Activated CD4-positive, alpha-beta memory T cell treated with anti-CD3 and anti-CD28 coated beads, Interleukin-2, amount 10 ng/mL, durations not matched to agents 7 days and 5 days (primary cell): ENCODE measurements around the gene ALDH7A1. TPM values are rescaled to one million over a fixed set of nuclear protein-coding genes. Genes with fewer than 3 reads are reported as not detected.
"Not testable (repeated sequence)": the region's sequence is repeated elsewhere in the genome, so short reads cannot be mapped to it uniquely, and the experiment has no call there.

ENCODE experiments used
- CTCF ChIA-PET: fragments of 350-600 bp; sonication (Branson Sonifier 250); formaldehyde crosslinking; loops from one replicate; lab custom pipeline; 2021; ENCODE audit warnings: antibody characterized with exemption, inconsistent platforms; lab: Charles Lee
- POLR2A ChIA-PET: fragments of 350-600 bp; sonication (Branson Sonifier 250); formaldehyde crosslinking; loops from one replicate; lab custom pipeline; 2021; ENCODE audit warnings: antibody characterized with exemption; lab: Charles Lee
- DNase-seq: peaks from one replicate; pipeline ENCODE4 v3.0.0-alpha.2; 2020
- H3K27ac Mint-ChIP-seq: one replicate; pipeline ENCODE4 v1.8.0; 2021; ENCODE audit warnings: mild to moderate bottlenecking, mixed read lengths
- H3K27me3 Mint-ChIP-seq: one replicate; pipeline ENCODE4 v1.8.0; 2021; ENCODE audit warnings: mixed read lengths
- H3K36me3 Mint-ChIP-seq: one replicate; pipeline ENCODE4 v1.8.0; 2021; ENCODE audit warnings: low read depth, mixed read lengths
- H3K4me1 Mint-ChIP-seq: one replicate; pipeline ENCODE4 v1.8.0; 2021; ENCODE audit warnings: mixed read lengths
- H3K4me3 Mint-ChIP-seq: one replicate; pipeline ENCODE4 v1.8.0; 2021; ENCODE audit warnings: mild to moderate bottlenecking, mixed read lengths
- H3K9me3 Mint-ChIP-seq: one replicate; pipeline ENCODE4 v1.8.0; 2021; ENCODE audit warnings: mixed read lengths
- total RNA-seq, 2 experiments: library from RNA; stranded (reverse); gene quantifications; one replicate each; pipeline ENCODE4 v1.2.3, GENCODE V29; 2021

Gene ALDH7A1
- total RNA-seq, 2 experiments from 2014 or later: 0.71 to 1.0 TPM

DNA sequence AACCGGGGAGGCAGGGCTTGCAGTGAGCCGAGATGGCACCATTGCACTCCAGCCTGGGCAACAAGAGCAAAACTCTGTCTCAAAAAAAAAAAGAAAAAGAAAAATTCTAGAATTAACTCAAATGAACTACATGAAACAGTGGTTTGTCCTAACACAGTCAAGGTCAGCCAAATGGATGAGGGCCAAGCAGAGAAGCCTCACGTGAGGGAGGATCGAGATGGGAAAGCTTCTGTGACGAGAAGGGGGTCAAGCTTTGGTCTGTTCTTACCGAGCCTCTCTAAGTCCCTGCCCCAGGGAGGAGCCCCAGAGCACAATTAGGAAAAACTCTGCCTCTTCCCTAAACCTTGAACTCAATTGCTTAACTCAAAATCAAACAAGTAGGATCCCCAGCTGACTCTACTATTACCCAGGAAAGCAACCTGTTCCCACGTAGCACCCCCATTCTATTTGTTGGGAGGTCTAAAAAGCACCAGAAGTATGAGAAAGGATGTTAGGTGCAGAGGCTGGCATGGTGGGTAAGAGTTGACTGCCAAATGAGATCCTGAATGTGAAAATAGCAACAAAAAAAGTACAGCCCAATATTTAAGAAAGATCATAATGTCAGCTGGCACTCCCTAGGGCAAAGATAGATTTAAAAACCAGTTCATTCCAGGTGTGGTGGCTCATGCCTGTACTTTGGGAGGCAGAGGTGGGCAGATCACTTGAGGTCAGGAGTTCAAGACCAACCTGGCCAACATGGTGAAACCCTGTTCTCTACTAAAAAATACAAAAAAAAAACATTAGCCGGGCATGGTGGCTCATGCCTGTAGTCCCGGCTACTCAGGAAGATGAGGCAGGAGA, 7.2 kb downstream of the ALDH7A1 start:
- CTCF ChIA-PET: no interaction called here
- DNase-seq: no peak
- H3K27me3 Mint-ChIP-seq: peaks cover 11% of the 10 kb centered on the region
- no peaks in the 10 kb centered on the region for H3K9me3 Mint-ChIP-seq
- no peaks in the 10 kb centered on the region for H3K36me3 Mint-ChIP-seq
- POLR2A ChIA-PET: no interaction called here
- H3K4me3 Mint-ChIP-seq: no peak overlapping the region
- H3K4me1 Mint-ChIP-seq: no peaks in the 10 kb centered on the region
- H3K27ac Mint-ChIP-seq: no peak overlapping the region

- peaks cover 9% of the 10 kb centered on the region for H3K27me3 Mint-ChIP-seq
- DNase-seq: no peak
- no peaks in the 10 kb centered on the region for H3K36me3 Mint-ChIP-seq
- H3K4me1 Mint-ChIP-seq: no peaks in the 10 kb centered on the region
- no peak overlapping the region for H3K27ac Mint-ChIP-seq
- ChIA-PET POLR2A (no interaction called here), CTCF (no interaction called here)
- H3K9me3 Mint-ChIP-seq: no peaks in the 10 kb centered on the region
- no peak overlapping the region for H3K4me3 Mint-ChIP-seq
These were observed 11.3 kb downstream of the ALDH7A1 start for GRCh38 chr5:126583761-126584160.

DNA sequence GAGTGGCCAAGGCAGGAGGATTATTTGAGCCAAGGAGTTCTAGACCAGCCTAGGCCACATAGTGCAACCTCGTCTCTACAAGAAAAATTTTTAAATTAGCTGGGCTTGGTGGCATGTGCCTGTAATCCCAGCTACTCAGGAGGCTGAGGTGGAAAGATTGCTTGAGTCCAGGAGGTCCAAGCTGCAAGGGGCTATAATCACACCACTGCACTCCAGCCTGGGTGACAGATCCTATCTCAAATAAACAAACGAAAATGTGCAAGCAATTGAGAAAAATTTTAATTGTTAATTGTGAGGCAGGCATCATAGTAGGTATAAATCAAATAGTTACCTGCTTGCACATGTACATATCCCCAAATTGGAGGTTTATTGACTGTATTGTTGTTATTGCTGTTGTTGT, 15.3 kb downstream of the ALDH7A1 start:
- ChIA-PET POLR2A (no interaction called here), CTCF (interaction anchor here (1.4 kb wide), 1 partner anchor 21 kb away, joined by 6 read pairs; the partner anchor contains the start of gene PHAX)
- DNase-seq: no peak
- H3K27ac Mint-ChIP-seq: no peak overlapping the region
- peaks cover 2% of the 10 kb centered on the region for H3K27me3 Mint-ChIP-seq
- H3K36me3 Mint-ChIP-seq: no peaks in the 10 kb centered on the region
- no peak overlapping the region for H3K4me3 Mint-ChIP-seq
- no peaks in the 10 kb centered on the region for H3K9me3 Mint-ChIP-seq
- H3K4me1 Mint-ChIP-seq: no peaks in the 10 kb centered on the region

DNA sequence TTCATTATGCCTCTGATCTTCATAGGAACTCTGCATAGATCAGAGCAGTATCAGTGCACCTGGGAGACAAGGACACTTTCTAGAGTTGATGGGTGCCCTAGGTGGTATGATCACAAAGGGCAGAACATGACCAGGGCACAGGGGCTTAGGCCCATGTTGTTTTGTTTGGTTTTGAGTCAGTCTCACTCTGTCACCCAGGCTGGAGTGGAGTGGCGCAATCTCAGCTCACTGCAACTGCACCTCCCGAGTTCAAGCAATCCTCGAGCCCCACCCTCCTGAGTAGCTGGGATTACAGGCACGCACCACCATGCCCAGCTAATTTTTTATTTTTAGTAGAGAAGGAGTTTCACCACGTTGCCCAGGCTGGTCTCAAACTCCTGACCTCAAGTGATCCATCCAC, 17.6 kb downstream of the ALDH7A1 start:
- H3K27me3 Mint-ChIP-seq: no peaks in the 10 kb centered on the region
- no peak overlapping the region for H3K27ac Mint-ChIP-seq
- H3K4me1 Mint-ChIP-seq: no peaks in the 10 kb centered on the region
- CTCF ChIA-PET: no interaction called here
- H3K36me3 Mint-ChIP-seq: no peaks in the 10 kb centered on the region
- DNase-seq: no peak
- no peak overlapping the region for H3K4me3 Mint-ChIP-seq
- H3K9me3 Mint-ChIP-seq: no peaks in the 10 kb centered on the region
- POLR2A ChIA-PET: no interaction called here

DNA sequence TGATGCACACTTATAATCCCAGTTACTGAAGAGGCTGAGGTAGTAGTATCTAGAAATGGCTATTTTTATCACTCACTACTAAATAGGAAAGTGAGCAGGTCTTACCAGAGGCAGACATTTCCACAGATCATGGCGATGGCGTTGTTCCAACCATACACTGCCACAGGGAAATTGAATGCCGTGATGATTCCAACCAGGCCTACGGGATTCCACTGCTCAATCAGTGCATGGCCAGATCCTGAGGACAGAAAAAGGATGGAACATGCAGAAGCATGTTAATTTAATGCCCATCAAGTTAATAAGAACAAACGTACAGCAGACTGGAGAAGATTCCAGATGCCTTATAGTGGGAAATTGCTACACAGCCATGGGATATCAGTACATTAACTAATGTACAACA, 18.0 kb downstream of the ALDH7A1 start:
- Mint-ChIP-seq H3K27ac (no peak overlapping the region), H3K4me3 (no peak overlapping the region), H3K27me3 (peaks cover 2% of the 10 kb centered on the region), H3K9me3 (no peaks in the 10 kb centered on the region), H3K36me3 (no peaks in the 10 kb centered on the region), H3K4me1 (no peaks in the 10 kb centered on the region)
- ChIA-PET CTCF (no interaction called here), POLR2A (no interaction called here)
- DNase-seq: no peak

- ChIA-PET CTCF (interaction anchor here (1.1 kb wide), 1 partner anchor 236 kb away, joined by 3 read pairs; no protein-coding TSS in a partner anchor), POLR2A (no interaction called here)
- Mint-ChIP-seq H3K4me3 (no peak overlapping the region), H3K27me3 (peaks cover 2% of the 10 kb centered on the region), H3K27ac (no peak overlapping the region), H3K9me3 (no peaks in the 10 kb centered on the region), H3K4me1 (no peaks in the 10 kb centered on the region), H3K36me3 (no peaks in the 10 kb centered on the region)
- no peak for DNase-seq
These were observed 19.4 kb downstream of the ALDH7A1 start for GRCh38 chr5:126575644-126576043.

DNA sequence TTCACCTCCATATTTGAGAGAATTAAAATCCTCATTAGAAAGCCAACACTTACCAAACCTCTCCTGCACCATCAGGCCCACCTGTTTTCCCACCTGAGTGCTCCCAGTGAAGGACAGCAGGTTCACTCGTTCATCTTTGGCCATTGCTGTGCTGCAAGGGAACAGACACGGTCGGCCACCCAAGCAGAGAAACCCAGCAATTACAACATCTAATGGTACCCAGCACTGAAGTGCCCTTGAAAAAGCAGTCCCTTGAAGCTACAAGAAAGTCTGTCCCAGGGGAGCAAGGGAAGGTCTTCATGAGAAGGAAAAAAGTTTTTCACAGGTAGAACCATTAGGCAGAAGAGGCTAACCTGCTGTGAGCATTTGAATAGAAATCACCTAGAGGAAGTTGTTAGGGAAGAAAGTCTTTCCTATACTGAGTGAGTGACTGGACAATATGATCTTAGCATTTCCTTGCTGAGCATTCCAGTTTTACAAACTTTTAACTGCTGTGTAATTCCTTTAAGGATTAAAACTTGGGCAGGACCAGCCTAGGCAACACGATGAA, 26.7 kb downstream of the ALDH7A1 start:
- Mint-ChIP-seq H3K27ac (no peak overlapping the region), H3K4me1 (no peaks in the 10 kb centered on the region), H3K27me3 (peaks cover 2% of the 10 kb centered on the region), H3K4me3 (no peak overlapping the region), H3K36me3 (no peaks in the 10 kb centered on the region), H3K9me3 (no peaks in the 10 kb centered on the region)
- ChIA-PET POLR2A (no interaction called here), CTCF (no interaction called here)
- DNase-seq: no peak

- H3K36me3 Mint-ChIP-seq: no peaks in the 10 kb centered on the region
- H3K4me1 Mint-ChIP-seq: no peaks in the 10 kb centered on the region
- H3K9me3 Mint-ChIP-seq: no peaks in the 10 kb centered on the region
- no peak overlapping the region for H3K4me3 Mint-ChIP-seq
- POLR2A ChIA-PET: no interaction called here
- no peak overlapping the region for H3K27ac Mint-ChIP-seq
- H3K27me3 Mint-ChIP-seq: no peaks in the 10 kb centered on the region
- no peak for DNase-seq
- CTCF ChIA-PET: interaction anchor here (0.7 kb wide), 1 partner anchor 44 kb away, joined by 3 read pairs; no protein-coding TSS in a partner anchor
These were observed 32.2 kb downstream of the ALDH7A1 start for GRCh38 chr5:126562823-126563222.

DNA sequence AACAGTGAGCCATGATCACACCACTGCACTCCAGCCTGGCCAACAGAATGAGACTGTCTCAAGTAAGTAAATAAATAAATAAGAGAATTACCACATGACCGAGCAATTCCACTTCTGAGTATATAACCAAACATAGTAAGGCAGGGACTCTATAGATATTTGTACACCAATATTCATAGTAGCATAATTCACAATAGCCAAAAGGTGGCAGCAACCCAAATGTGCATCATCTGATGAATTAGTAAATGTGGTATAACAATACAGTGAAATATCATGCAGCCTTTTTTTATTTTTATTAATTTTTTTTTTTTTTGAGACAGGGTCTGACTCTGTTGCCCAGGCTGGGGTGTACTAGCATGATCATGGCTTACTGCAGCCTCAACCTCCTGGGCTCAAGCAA, 33.1 kb downstream of the ALDH7A1 start:
- no peaks in the 10 kb centered on the region for H3K36me3 Mint-ChIP-seq
- H3K9me3 Mint-ChIP-seq: no peaks in the 10 kb centered on the region
- no peak for DNase-seq
- ChIA-PET CTCF (interaction anchor here (0.7 kb wide), 1 partner anchor 43 kb away, joined by 3 read pairs; no protein-coding TSS in a partner anchor), POLR2A (no interaction called here)
- H3K4me1 Mint-ChIP-seq: no peaks in the 10 kb centered on the region
- no peaks in the 10 kb centered on the region for H3K27me3 Mint-ChIP-seq
- no peak overlapping the region for H3K27ac Mint-ChIP-seq
- no peak overlapping the region for H3K4me3 Mint-ChIP-seq

GRCh38 chr5:126555101-126555500, 39.9 kb downstream of the ALDH7A1 start:
- H3K27ac Mint-ChIP-seq, CTCF ChIA-PET, H3K9me3 Mint-ChIP-seq, DNase-seq, H3K36me3 Mint-ChIP-seq, H3K4me1 Mint-ChIP-seq, H3K27me3 Mint-ChIP-seq, H3K4me3 Mint-ChIP-seq, POLR2A ChIA-PET: not testable (repeated sequence)

DNA sequence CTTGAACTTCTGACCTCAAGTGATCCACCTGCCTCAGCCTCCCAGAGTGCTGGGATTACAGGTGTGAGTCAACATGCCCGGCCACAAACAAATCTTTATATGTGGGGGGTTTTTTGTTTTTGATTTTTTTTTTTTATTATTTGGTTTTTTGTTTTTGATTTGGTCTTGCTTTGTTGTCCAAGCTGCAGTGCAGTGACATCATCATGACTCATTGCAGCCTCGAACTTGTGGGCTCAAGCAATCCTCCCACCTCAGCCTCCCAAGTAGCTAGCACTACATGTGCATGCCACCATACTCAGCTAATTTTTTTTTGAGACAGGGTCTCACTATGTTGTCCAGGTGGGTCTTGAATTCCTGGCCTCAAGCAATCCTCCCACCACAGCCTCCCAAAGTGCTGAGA, 42.4 kb downstream of the ALDH7A1 start:
- Mint-ChIP-seq H3K4me3 (no peak overlapping the region), H3K9me3 (no peaks in the 10 kb centered on the region), H3K4me1 (no peaks in the 10 kb centered on the region), H3K27ac (no peak overlapping the region), H3K36me3 (no peaks in the 10 kb centered on the region), H3K27me3 (no peaks in the 10 kb centered on the region)
- DNase-seq: no peak
- POLR2A ChIA-PET: no interaction called here
- CTCF ChIA-PET: interaction anchor here (1.2 kb wide), 1 partner anchor 53 kb away, joined by 3 read pairs; no protein-coding TSS in a partner anchor

GRCh38 chr5:126544087-126544740, 50.8 kb downstream of the ALDH7A1 start:
- H3K4me3 Mint-ChIP-seq: no peak overlapping the region
- peaks cover 2% of the 10 kb centered on the region for H3K27me3 Mint-ChIP-seq
- no peaks in the 10 kb centered on the region for H3K36me3 Mint-ChIP-seq
- H3K9me3 Mint-ChIP-seq: no peaks in the 10 kb centered on the region
- no peaks in the 10 kb centered on the region for H3K4me1 Mint-ChIP-seq
- ChIA-PET POLR2A (no interaction called here), CTCF (interaction anchor here (1.1 to 1.8 kb wide), 3 partner anchors 11 to 206 kb away, joined by 5 to 11 read pairs (median 7); no protein-coding TSS in a partner anchor)
- DNase-seq: peak; percentile 47
- no peak overlapping the region for H3K27ac Mint-ChIP-seq

- peaks cover 2% of the 10 kb centered on the region for H3K27me3 Mint-ChIP-seq
- H3K4me3 Mint-ChIP-seq: no peak overlapping the region
- CTCF ChIA-PET: interaction anchor here (0.6 to 1.8 kb wide), 7 partner anchors 10 to 205 kb away, joined by 3 to 11 read pairs (median 4); no protein-coding TSS in a partner anchor
- POLR2A ChIA-PET: no interaction called here
- no peaks in the 10 kb centered on the region for H3K9me3 Mint-ChIP-seq
- H3K36me3 Mint-ChIP-seq: no peaks in the 10 kb centered on the region
- no peak for DNase-seq
- H3K4me1 Mint-ChIP-seq: no peaks in the 10 kb centered on the region
- H3K27ac Mint-ChIP-seq: no peak overlapping the region
These were observed 51.4 kb downstream of the ALDH7A1 start for GRCh38 chr5:126543660-126544059.
